Adipose tissue (tissue), 3 donors: ENCODE results near the gene TMEM191B. TPM values are rescaled to one million over a fixed set of nuclear protein-coding genes. Genes with fewer than 3 reads are reported as not detected.
"Not testable (repeated sequence)": the region's sequence is repeated elsewhere in the genome, so short reads cannot be mapped to it uniquely, and the experiment has no call there.

Experiments
- H3K27ac ChIP-seq: one replicate; pipeline ENCODE4 v1.5.1; 2013; ENCODE audit warnings: low read depth, low read length
- WGBS, 3 donors: extraction: QIAGEN DNeasy Blood & Tissue Kit; methylation state at CpG; one replicate each; pipeline ENCODE4 v1.1.7; 2013; 5-methylcytosine and 5-hydroxymethylcytosine counted together
- polyA plus RNA-seq, 3 donors: library from polyadenylated mRNA; stranded (reverse); fragments of 200-250 nt; gene quantifications; one replicate each; pipeline ENCODE4 v1.2.3, GENCODE V29; 2013
- donor health status: healthy with polysubstance abuse.
- donor health status: Bipolar disorder and iron deficiency.
- donor health status: healthy.

The TMEM191B gene
- under 1 TPM in 2 of 3 donors, not detected in 1; 0.08 to 0.42 TPM for polyA plus RNA-seq

GRCh38 chr22:18527752-18528596, at the start of gene TMEM191B:
TMEM191B (plus strand) TSS chr22:18527802; CDS start chr22:18527981, 179 bp downstream.
- no CpG with 5 or more reads among the region's 65 CpGs for WGBS, 3 donors
- H3K27ac ChIP-seq, result not testable (repeated sequence)

- WGBS, 3 donors, result no CpG with 5 or more reads among the region's 3 CpGs
- H3K27ac ChIP-seq, result not testable (repeated sequence)
Observed at GRCh38 chr22:18496227-18496626, 31.4 kb upstream of the TMEM191B start.

DNA sequence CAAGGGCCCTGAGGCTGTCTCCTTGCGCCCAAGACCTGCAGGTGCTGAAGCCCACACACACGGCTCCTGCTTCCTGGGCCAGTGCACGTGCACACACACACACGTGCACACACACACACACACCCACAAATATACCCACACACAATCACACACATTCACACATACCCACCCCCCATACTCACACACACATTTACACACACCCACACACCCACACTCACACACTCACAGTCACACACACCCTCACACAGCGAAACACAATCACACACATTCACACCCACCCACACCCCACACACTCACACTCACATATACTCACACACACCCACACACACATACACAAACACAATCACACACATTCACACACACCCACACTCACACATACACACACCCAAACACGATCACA, 16.3 kb upstream of the TMEM191B start:
- 78 to 79% methylated on average over 6 of the region's 6 CpGs; no CpG with 5 or more reads in 1 of the 3 donors for WGBS, 3 donors
- H3K27ac ChIP-seq, result not testable (repeated sequence)

- not testable (repeated sequence) for H3K27ac ChIP-seq
- 34 to 69% (median 54%) methylated on average over 5 of the region's 10 CpGs for WGBS, 3 donors
Observed at GRCh38 chr22:18512378-18512777, 15.2 kb upstream of the TMEM191B start.

DNA sequence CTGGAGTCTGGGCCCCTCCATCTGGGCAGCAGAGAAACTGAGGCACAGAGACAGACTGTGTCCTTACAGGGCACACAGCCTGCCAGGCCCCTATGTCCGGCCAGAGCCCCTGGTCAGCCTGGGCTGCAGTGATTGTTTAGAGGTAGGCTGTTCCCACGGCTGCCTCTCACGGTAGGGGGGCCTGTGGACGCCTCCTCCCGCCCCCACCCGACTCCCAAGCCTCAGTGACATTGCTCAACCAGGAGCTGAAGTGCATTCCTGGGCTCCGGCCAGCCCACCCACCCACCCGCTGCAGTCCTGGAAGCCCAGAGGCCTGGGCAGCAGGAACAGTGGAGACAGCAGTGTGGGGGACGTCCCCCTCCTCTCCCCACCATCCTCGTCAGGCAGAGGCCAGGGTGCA, 14.1 kb upstream of the TMEM191B start:
- 59 to 92% (median 69%) methylated on average over 5 of the region's 10 CpGs for whole genome bisulfite sequencing, 3 donors
- H3K27ac ChIP-seq, result not testable (repeated sequence)

DNA sequence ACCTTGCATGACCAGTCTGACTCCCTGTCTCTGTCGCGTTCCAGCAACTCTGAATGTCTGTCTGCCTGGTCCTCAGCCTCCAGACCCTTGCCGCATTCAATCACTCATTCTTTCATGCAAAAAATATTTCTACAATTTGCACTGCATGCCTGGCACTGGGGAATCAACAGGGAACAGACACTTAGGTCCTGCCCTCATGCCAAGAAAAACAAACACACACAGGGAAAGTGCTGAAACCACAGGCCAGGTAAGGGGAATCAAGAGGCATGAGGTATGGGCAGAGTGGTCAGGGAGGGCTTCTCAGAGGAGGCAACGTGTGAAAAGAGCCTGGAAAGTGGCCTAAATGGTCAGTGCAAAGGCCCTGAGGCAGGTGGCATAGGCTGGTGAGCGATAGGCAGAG, 9.5 kb upstream of the TMEM191B start, which contains the start of gene GGTLC3:
GGTLC3 (minus strand) TSS at position 101 of the 400 bp plus-strand sequence. CDS start 264 bp downstream, outside the sequence.
- H3K27ac ChIP-seq, result not testable (repeated sequence)
- WGBS, 3 donors, result no CpG with 5 or more reads among the region's 5 CpGs

DNA sequence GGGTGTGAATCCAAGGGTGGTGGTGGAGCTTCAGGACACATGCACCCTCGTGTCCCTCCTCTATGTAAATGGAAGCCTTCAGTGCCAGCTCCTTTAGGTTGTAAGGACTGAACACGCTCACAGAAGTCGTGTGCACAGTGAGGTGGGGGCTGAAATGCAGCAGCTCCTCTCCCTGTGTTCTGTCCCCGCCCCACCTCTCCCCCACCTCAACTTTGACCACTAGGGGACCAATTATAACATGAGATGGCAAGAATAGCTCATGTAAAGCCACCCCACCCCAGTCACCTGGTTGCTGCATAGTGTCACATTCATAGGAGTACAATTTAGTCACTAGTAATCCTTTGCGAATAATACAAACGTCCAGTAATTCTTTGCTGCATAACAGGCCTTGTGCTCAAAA, 4.8 kb upstream of the TMEM191B start:
- no CpG with 5 or more reads among the region's 6 CpGs for WGBS, 3 donors
- not testable (repeated sequence) for H3K27ac ChIP-seq

DNA sequence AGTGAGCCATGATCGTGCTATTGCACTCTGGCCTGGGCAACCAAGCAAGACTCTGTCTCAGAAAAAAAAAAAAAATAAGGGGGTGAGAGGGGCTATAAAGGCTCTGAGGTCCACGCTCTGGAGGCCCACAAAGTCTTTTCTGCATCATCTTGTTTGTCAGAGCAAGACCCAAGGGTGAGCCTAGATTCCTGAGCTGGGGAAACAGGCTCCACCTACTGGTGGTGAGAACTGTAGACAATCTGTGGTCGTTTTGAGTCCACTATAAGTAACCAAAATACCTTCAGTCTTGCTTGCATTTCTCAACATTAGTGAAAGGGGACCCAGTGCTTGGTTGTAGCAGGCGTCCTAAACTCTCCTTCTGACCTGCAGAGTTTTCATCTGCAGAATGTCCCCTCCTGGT, 4.3 kb upstream of the TMEM191B start:
- not testable (repeated sequence) for H3K27ac ChIP-seq
- no CpG with 5 or more reads among the region's 4 CpGs for WGBS, 3 donors

- WGBS, 3 donors, result 2 to 6% methylated on average over 3 to 20 of the region's 66 CpGs; no CpG with 5 or more reads in 1 of the 3 donors
- not testable (repeated sequence) for H3K27ac ChIP-seq
Observed at GRCh38 chr22:18528597-18529415, 1.2 kb downstream of the TMEM191B start.

- 13% methylated on average over 3 of the region's 57 CpGs; no CpG with 5 or more reads in 2 of the 3 donors for WGBS, 3 donors
- H3K27ac ChIP-seq, result not testable (repeated sequence)
Observed at GRCh38 chr22:18529416-18530145, 2.0 kb downstream of the TMEM191B start.

DNA sequence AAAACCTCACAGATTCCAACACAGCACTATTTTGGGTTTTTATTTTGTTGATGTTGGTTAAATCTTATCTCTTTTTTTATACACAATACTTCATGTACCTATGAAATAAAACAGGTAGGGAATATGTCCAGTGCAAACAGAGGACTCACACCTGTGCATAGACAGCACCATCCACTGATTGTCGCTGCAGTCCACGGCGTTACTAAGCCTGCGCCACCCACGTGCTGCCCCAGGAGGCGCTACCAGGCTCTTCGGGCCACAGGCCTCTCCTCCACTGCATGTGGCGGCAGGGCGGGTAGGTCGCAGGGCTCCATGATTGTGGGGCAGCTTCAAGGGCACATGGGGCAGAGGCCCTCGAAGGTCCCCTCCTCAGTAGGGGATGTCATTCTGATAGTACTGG, 6.0 kb downstream of the TMEM191B start:
- H3K27ac ChIP-seq, result not testable (repeated sequence)
- no CpG with 5 or more reads among the region's 11 CpGs for WGBS, 3 donors

DNA sequence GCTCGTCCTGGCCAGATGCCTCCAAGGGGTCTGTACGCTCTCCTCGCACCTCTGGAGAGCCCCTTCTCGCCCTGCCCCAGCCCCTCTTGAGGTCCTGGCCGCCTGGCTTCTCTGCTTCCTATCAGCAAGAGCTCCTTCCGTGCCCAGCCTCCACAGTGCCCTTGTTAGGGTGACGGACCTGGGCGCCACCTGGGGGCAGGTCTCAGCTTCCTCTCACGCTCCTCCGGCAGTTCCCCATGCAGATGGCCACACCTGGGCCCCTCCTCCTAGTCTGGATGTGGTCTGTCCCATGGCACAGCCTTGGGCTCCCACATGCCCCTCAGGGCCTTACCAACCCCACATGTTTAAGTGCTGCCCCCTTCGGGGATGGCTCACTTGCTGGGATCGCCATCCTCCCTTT, 6.7 kb downstream of the TMEM191B start:
- not testable (repeated sequence) for H3K27ac ChIP-seq
- no CpG with 5 or more reads among the region's 12 CpGs for whole genome bisulfite sequencing, 3 donors

DNA sequence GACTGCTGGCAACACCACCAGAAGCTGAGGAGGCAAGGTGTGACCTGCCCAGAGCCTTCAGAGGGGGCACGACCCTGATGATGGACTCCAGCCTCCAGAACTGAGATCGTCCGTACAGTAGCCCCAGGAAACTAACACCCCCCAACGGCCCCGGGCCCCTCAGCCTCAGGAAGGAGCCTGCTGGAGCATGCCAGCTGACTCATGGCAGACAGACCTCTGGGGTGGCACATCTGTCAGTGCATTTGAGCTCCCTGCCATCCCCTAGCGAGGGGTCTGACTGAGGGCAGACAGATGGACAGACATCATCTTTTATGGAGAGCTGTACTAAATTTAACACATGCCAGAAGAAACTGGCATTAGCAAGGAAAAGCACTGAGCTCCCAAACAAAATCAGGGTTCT, 12.4 kb downstream of the TMEM191B start:
- not testable (repeated sequence) for H3K27ac ChIP-seq
- WGBS, 3 donors, result 86 to 98% (median 93%) methylated on average over 4 to 5 of the region's 6 CpGs

DNA sequence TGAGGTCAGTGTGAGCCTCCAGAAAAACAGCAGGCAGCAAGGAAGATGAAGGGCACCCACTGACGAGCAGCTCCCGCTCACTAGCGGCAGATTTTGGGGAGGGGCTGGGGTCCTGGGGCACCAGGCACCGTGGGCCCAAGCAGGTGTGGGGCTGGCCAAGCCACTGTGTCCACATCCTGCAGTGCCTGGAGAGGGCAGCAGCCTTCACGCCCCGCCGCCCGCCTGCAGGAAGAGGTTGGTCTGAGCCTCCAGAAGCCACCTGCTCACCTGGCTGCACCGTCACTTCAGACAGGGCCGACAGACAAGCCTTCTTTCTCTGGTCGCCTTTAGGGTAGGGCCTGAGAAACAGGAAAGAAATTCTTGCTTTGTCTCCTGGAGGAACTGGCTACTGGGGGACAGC, 15.8 kb downstream of the TMEM191B start:
- no CpG with 5 or more reads among the region's 11 CpGs for WGBS, 3 donors
- not testable (repeated sequence) for H3K27ac ChIP-seq

- not testable (repeated sequence) for H3K27ac ChIP-seq
- 66 to 95% methylated on average over 4 to 9 of the region's 13 CpGs; no CpG with 5 or more reads in 1 of the 3 donors for WGBS, 3 donors
Observed at GRCh38 chr22:18544615-18545014, 17.0 kb downstream of the TMEM191B start.

DNA sequence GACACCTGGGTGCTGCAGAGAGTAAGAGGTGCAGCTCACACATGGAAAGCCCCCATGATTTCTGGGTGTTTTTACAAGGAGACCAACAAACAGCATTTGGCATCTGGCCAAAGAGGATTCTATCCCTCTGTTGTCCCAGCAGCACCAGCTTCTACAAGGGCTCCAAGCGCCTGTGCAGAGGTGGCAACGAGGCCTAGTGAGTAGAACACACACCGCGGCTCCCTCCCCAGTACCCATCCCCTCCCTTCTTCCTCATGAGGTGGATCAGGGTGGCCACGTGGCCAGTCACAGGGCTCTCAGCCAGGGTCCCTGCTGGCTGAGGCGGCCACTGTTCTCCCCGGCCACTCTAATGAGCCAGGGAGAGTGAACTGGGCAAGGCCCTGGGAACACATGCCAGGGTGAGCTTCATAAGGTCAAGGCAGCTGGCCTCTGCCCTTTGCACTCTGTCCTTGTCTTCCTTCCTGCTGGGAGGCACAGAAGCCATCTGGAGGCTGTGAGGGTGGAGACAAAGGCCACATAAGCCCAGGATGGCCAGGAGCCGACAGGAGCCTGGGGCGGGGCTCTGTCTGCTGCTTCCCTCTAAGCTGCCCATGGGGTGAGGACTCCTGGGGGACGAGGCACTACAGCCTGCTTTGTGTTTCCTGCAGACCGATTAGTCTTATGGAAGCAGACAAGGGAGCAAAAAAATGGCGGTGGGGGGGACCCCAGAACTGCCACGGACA, 22.0 kb downstream of the TMEM191B start:
- WGBS, 3 donors, result 50 to 70% (median 67%) methylated on average over 1 to 9 of the region's 13 CpGs
- not testable (repeated sequence) for H3K27ac ChIP-seq

- H3K27ac ChIP-seq, result not testable (repeated sequence)
- whole genome bisulfite sequencing, 3 donors, result 75 to 93% (median 86%) methylated on average over 2 of the region's 7 CpGs
Observed at GRCh38 chr22:18551046-18551445, 23.4 kb downstream of the TMEM191B start.
